SKM-1 treated with dmso at 0.1 percent for 144 hours (cell line): ENCODE results near the gene RAET1G.
"Not testable (repeated sequence)": the region's sequence is repeated elsewhere in the genome, so short reads cannot be mapped to it uniquely, and the experiment has no call there.

ENCODE experiments used
- DNase-seq: peaks from one replicate; lab custom pipeline; 2025; ENCODE audit not compliant: unreplicated experiment; lab: John Stamatoyannopoulos, UW

RAET1G gene

DNA sequence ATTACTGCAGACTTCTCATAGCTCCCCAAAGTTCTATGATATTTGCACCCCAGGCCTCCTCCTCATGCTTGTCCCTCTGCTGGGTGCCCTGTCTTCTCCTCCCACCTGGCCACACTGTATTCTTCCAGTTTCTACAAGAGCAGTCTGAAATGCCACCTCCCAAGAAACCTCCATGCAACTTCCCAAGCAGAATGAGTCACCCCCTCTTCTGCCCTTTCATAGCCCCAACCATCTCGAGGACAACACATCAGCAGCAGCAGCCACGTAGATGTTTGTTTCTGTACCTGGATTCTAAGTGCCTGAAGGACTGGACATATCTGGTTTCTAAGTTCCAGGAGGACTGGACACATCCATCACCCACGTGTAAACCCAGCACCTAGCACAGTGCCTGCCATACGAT is 12.3 kb upstream of the RAET1G start:
- no peak for DNase-seq

- DNase-seq, result peak; percentile 40
Measured at GRCh38 chr6:149934249-149935156, 11.6 kb upstream of the RAET1G start.

DNA sequence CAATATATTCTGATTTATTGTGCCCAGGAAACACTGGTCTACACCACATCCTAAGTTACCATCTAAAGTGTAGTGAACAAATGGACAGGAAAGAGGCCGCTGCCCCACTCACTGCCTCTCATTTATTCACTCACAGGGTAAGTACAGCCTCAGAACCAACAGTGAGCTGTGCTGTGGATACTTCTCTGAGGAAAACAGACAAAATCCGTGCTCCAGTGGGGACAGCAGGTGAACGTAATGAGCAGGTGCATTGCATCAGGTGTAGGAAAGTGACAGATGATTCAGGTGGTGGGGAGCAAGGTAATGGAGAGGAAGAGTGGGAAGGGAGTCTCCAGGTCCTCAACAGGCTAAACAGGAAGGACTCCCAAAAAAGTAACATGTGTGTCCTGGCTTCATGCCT is 10.5 kb upstream of the RAET1G start:
- no peak for DNase-seq

DNA sequence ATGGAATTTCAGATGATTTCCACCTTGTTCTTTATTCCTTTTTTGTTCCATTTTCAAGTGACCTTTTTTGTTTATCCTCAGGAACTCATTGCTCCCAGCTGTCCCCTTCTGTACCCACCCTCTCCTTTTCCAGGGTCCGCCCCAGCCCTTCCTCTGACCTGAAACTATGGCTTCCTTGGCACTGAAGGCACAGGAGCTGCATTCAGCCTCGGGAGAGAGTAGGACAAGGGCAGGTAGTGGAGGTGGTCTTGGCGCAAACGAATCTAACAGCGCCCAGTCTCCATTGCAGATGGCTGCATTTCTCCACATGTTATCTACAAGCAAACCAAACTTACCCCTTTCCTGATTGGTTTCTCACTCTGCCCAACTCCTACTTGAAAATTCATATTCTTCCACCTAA is 10.1 kb upstream of the RAET1G start:
- DNase-seq, result no peak

GRCh38 chr6:149931501-149931900 is 8.6 kb upstream of the RAET1G start:
- no peak for DNase-seq

- DNase-seq, result no peak
Measured at GRCh38 chr6:149929422-149929821, 6.5 kb upstream of the RAET1G start.

DNA sequence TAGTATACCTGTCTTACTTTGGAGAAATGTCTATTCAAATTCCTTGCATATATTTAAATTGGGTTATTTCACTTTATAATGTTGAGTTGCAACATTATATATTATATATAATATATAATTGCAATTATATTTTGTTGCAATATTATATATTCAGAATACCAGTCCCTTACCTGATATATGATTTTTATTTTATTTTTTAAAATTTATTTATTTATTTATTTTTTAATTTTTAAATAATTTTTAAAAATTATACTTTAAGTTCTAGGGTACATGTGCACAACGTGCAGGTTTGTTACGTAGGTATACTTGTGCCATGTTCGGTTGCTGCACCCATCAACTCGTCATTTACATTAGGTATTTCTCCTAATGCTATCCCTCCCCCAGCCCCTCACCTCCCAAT is 4.1 kb upstream of the RAET1G start:
- not testable (repeated sequence) for DNase-seq

GRCh38 chr6:149925974-149926777 is 3.3 kb upstream of the RAET1G start:
- DNase-seq, result peak; percentile 15

DNA sequence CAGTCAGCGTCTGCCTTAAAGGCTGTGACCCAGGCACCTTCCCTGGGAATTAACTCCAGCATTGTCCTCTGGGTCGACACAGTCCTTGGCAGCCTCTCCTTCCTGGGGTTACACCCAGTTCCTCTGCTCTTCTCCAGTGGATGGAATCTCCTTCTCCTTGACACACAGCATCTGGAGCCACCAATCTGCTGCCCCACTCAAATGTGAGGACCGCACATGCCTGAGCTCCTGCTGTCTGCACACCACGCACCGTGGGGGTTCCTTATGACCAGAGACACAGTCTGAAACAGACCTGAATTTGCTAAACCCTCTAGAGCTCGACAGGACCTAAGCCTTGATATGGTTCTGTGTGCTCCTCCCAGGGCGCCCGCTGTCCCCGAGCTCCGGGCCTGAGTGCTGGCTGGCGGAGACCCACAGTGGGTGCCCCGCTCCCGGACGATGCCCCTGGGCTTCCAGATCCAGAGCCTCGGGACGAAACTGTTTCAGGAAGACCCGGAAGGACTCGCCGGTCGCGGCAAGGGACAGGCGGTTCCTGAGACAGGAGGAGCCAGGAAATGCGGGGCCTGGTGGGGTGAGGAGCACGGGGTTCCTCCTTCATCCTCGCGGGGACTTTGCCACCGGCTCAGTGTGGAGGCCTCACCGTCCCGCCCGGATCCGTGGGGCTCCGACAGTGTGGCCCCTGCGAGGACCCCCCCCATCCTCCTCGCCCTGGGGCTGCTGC is 2.5 kb upstream of the RAET1G start:
- no peak for DNase-seq

GRCh38 chr6:149924933-149925252 is 2.0 kb upstream of the RAET1G start:
- DNase-seq, result no peak

DNA sequence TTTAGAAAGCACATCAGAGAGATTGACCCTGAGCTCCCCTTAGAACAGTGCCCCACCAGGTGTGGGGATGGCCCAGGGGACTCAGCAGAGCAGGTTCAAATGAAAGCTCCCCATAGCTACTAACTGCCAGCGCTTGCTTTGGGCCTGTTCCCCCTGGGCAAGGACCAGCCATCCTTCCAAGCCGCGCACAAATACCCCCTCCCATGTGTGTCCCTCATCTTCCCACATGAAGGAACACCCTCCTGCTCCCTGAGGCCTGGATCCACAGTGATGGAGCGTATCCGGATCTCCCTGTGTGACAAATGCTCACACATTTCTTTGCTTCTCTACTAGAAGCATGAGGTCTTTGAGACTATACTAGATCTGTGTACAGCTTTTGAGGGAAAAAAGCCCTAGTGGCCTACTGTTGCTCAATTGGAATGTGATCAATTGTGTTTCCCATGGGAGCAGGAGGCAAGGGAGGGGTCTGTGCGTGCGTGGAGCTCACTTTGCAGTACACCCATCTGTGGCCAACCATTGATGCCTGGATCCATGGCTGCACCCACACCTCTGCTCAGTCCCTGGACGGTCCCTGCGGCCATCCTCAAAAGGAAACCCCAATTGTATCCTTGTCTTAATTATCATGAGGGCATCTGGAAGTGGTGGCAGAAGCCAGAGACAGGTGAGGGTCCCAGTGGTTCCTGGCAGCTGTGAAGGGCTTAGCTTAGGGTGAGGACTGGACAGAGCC is 1.4 kb upstream of the RAET1G start:
- no peak for DNase-seq

DNA sequence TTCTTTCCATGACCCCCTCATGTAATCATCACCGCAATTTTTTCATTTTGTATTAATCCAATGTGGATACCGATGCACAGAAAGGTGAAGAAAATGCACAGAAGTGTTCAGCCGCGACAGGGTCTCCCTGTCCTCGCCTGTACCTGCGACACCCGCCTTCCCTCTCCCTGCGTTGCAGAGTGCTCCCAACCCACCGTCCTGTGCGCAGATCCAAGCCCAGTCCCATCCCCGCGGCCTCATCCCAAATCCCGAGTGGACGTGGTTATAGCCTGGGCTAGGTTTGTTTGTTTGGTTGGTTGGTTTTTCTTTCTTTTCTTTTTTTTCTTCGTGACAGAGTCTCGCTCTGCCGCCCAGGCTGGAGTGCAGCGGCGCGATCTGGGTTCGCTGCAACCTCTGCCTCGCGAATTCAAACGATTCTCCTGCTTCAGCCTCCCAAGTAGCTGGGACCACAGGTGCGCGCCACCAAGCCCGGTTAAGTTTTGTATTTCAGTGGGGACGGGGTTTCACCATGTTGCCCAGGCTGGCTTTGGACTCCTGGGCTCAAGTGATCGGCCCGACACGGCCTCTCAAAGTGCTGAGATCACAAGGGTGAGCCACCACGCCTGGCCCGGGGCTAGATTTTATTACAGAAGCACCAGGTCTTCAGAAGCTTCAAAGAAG is 536 bp upstream of the RAET1G start:
- no peak for DNase-seq

DNA sequence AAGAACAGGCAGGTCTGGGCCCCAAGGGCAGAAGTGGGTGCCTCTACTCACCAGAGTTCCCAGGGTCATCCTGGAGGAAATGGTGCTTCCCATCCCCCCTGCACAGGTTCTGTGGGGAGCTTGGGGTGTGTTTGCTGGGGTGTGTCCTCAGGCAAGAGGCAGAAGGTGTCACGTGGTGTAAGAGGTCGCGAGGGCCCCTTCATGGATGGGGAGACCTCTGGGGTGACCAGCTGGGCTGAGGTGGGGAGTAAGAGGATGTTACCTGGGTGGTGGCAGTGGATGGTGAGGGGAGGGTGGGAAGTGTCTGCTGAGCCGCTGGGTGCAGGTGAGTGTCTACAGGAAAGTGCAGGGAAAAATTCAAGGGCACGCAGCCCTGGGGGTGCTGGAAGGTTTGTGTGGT is 830 bp downstream of the RAET1G start:
- not testable (repeated sequence) for DNase-seq

DNA sequence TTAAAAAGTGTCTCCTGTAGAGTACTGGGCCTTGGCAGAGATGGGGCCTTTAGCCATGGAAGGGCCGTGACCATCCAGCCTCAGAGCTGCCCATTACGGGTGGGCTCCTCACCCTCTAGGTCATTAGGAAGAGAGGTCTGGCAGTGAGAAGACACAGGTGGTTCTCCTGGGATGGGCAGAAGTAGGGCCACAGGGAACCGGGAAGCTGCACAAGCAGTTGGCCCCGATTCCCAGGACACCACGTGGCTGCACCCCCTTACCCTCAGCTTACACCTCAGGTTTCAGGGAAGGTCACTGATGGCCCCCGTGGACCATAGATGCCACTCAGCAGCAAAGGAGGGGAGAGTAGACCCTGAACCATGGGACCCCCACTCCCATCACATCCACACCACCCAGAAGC is 1.6 kb downstream of the RAET1G start:
- no peak for DNase-seq

GRCh38 chr6:149919834-149920225 is 3.1 kb downstream of the RAET1G start:
- DNase-seq, result no peak

- DNase-seq, result not testable (repeated sequence)
Measured at GRCh38 chr6:149919126-149919833, 3.6 kb downstream of the RAET1G start.

DNA sequence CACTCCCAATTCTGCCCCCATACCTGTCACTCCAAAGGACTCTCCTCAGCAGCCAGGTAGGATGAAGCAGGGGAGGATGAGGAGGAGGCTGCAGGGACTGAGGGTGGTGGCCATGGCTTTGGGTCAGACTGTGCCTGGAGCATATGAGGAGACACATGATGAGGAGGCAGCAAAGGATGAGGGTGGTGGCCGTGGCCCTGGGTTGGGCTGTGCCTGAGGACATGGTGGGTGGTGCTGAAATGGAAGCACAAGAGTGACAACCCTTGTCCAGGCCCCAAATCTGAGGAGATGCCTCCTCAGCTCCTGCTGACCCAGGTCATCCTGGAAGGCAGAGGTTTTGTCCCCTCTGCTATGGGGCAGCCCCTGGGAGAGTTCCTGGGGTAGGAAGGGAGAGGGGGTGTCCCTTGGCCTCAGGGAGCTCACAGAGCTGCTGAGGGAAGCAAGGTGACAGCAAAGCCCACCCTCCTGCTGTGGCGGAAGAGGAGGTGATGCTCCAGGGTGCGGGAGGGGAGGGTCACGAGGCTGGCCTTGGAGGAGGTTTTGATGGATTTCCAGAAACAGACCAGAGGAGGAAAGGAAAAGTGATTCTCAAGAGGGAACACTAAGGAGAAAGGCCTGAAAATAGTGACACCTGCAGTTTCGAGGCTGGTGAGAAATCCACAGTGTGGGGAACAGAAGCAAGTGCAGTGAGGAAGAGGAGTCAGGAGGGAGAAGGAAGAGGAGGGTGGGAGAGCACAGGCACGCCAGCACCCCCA is 4.6 kb downstream of the RAET1G start:
- DNase-seq, result no peak

GRCh38 chr6:149917679-149918078 is 5.2 kb downstream of the RAET1G start:
- no peak for DNase-seq
